GDM1 (cell line): ENCODE data around the gene HTRA1.

Source experiments
- DNase-seq: peaks from one replicate; lab custom pipeline; 2025; lab: John Stamatoyannopoulos, UW

HTRA1 gene

GRCh38 chr10:122461367-122461728 is at the start of gene HTRA1:
HTRA1 (plus strand) TSS chr10:122461553; CDS start chr10:122461653, 100 bp downstream.
- no peak for DNase-seq

DNA sequence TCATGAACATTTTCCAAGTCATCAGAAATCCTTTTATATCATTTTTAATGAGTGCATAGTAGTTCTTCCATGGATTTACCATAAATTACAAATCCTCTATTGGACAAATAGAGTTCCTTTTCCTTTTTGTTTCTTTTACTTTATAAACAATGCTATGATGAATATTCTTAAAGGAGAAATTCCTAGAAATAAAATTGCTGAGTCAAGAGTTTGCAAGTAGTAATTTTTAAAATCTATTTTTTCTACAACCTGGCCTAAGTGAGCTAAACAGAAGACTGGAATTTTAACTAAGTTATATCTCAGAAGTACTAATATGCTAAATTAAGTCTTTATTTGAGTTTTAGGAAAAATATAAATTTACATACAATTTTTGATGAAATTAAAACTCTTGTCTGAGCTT is 48.0 kb upstream of the HTRA1 start:
- DNase-seq, result no peak

- DNase-seq, result no peak
Measured at GRCh38 chr10:122417667-122418066, 43.7 kb upstream of the HTRA1 start.

DNA sequence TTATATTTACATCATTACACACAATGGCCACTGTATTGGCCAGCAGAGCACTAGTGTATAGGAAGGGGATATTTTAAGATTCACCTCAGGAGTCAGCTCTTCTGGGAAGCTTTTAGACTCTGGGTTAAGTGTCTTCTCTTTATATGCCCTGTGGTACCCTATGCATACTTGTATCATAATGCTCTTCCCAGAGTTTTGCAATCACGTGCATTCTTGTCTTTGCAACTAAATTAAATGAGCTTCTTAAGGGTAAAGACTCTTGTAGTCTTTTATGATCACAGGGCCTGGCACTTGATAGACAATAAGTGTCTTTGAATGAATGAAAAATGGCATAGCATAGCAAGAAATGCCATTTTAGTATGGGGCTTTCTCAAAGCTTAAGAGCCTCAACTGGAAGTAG is 42.3 kb upstream of the HTRA1 start:
- DNase-seq, result no peak

DNA sequence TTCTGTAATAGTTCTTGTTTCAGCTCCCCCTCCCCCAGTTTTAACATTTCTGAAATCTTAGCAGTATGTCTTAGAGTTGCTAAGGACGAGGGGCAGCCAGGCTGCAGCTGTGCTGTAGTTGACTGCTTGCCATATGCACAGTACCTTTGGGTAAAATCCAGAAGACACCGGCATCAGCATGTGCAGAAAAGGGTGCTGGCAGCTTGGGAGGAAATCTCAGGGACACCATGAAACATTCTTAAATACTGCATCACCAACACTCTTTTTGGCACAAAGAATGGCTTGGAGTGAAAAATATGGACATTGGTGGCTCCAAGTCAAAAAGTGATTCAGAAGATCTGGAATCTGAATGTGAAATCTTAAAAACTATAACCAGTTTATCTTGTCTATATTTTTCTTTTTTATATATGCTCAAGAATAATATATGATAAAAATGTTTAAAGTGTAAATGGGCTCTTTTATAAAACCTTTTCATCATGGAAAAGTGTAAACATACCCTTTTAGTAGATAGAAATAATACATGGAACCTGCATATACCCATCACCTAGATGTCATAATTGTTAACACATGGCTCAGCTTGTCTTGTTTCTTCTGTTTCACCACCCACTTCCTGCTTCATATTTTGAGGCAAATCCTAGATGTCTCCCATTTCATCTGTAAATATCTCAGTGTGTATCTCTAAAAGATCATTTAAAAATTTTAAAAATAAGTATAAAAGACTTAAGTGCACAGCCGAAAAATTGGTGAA is 41.3 kb upstream of the HTRA1 start:
- no peak for DNase-seq

DNA sequence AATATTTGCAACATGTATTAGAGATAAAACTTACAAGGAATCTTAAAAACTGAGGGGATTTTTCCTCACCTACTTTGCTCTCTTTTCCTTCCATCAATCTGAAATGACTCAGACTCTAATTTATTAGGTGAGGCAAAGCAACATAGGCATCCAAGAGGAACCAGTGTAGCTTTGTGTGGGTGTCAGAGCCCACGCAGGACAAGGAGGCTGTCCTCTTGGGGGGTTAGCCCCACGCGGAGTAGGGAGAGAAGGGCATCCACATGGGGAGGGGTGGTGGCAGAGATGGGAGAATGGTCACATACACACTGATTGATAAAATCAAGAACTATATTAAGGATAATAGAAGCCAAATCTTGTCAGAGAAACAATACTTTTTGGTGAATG is 40.7 kb upstream of the HTRA1 start:
- no peak for DNase-seq

DNA sequence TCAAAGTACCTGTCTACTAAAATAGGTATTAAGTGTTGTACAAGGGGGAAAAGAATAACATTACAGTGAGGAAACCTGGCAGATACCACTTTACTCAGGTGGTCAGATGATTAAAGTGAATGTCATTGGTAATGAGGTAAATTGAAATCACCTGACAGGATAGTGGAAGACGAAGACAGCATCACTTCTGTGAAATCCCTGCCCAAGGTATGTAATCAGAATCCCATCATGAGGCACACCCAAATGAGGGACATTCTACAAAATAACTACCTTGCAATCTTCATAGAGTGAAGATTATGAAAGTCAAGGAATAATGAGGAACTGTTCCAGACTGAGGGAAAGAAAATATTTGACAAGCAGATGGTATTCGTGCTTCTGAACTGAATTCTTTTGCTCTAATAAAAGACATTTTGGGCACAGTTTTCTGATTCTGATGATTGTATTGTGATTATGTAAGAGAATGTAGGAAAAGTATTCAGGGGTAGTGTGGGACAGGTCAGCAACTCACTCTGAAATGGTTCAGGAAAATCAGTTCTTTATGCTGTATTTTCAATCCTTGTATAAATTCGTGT is 40.2 kb upstream of the HTRA1 start:
- DNase-seq, result no peak

DNA sequence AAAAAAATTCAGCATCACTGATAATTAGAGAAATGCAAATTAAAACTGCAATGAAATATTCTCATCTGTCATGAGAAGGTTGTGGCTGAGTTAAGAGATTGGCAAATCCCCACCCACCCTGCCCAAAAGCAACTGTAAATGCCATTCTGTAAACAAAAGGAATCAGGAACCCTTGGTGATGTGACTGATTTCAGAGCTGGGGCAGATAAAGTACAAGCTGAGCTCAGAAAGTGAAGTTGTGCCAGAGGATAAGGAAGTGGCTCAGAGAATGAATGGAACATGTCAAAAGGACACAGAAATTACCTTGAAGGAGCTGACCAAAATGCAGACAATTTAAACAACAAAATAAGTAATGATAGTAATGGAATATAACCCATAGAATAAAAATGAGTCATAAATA is 39.6 kb upstream of the HTRA1 start:
- DNase-seq, result no peak

GRCh38 chr10:122422266-122422989 is 38.9 kb upstream of the HTRA1 start:
- no peak for DNase-seq

DNA sequence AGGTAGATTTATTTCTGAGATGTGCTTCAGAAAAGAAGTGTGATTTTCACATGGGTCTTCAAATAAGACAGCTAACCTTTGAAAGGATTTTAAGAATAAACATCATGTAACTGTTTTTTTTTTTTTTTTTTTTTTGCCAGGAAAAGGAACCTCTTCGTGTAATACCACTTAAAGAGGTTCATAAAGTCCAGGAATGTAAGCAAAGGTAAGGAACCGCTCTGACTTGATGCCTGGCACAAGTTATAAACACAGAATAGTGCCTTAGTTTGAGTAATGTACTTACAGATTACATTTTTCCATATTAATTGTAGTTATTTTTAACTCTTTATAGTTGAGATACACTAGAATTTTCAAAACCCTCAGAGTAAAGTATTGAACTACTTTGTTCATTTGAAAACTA is 37.3 kb upstream of the HTRA1 start:
- no peak for DNase-seq

GRCh38 chr10:122426829-122427228 is 34.5 kb upstream of the HTRA1 start:
- DNase-seq, result no peak

DNA sequence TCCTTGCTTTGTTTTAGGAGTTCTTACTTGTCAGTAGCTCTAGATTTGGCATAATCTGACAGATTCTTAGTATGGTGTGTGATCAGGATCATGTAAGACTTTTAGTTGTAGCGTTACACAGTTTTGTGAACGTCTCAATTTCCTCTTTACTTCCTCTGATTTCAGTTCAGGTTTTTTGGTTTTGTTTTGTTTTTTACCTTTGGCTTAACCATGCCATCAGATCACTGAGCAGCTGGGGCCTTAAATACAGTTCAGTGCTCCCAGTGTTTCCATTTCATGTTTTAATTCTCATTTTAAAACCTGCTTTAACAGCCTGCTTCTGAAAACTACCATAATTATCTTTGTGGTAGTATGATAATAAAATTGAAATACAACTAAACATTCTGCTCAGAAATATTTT is 34.1 kb upstream of the HTRA1 start:
- no peak for DNase-seq

- no peak for DNase-seq
Measured at GRCh38 chr10:122435212-122435827, 26.0 kb upstream of the HTRA1 start.

- no peak for DNase-seq
Measured at GRCh38 chr10:122441961-122442360, 19.4 kb upstream of the HTRA1 start.

DNA sequence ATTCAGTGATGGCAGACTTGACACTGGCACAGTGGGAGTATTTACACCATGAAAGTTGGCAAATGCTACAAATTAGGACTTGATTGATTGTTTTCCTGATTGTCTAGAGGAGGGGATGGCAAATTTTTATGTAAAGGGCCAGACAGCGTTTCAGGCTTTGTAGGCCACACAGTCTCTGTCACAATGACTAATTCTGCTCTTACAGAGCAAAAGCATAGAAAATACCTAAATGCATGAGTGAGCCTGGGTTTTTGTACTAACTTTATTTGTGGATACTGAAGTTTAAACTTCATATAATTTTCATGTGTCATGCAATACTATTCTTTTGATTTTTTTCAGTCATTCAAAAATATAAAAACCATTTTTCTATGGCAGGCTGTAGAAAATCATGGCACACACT is 15.9 kb upstream of the HTRA1 start:
- DNase-seq, result no peak

- DNase-seq, result no peak
Measured at GRCh38 chr10:122445904-122446303, 15.4 kb upstream of the HTRA1 start.

- DNase-seq, result no peak
Measured at GRCh38 chr10:122446668-122447423, 14.5 kb upstream of the HTRA1 start.

GRCh38 chr10:122448600-122448999 is 12.8 kb upstream of the HTRA1 start:
- DNase-seq, result no peak

GRCh38 chr10:122449153-122449552 is 12.2 kb upstream of the HTRA1 start:
- no peak for DNase-seq

- no peak for DNase-seq
Measured at GRCh38 chr10:122450353-122450990, 10.9 kb upstream of the HTRA1 start.

DNA sequence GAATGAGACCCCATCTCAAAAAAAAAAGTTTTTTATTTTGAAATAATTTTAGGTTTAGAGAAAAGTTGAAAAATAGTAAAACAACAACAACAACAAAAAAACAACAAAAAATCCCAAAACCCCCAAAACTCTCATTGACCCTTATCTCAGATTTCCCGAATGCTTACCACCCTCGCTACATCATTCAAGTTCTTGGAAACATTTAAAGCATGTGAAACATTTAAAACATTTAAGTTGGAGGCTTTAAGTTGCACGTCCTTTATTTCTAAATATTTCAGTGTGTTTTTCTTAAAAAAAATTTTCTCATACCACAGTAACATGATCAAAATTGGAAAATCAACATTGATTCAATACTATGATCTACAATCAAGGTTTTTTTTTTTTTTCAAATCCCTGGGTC is 7.3 kb upstream of the HTRA1 start:
- DNase-seq, result no peak

- DNase-seq, result no peak
Measured at GRCh38 chr10:122454603-122455080, 6.7 kb upstream of the HTRA1 start, which contains the start of gene ARMS2. ARMS2 (plus strand) TSS chr10:122454653; CDS start chr10:122454728, 75 bp downstream.
